Cardiac muscle cell (in vitro differentiated cells and primary cell): ENCODE data around the gene CENPA. TPM values are rescaled to one million over a fixed set of nuclear protein-coding genes. Genes with fewer than 3 reads are reported as not detected.
A peak's percentile ranks its signal among the peaks of the same experiment; 100 is the strongest.

Source experiments
- DNase-seq, 2 donors: peaks; one replicate each; pipeline versions ENCODE4 v3.0.0 to v3.0.0-alpha.2; 2010 to 2017; ENCODE audit warnings: low read depth in 1 of 2, low spot score in 1 of 2
- H3K27ac ChIP-seq: fragments of 200-600 bp; sonication (generic); 2 replicates; pipeline ENCODE4 v1.5.1; 2016
- H3K27me3 ChIP-seq: fragments of 200-600 bp; sonication (generic); 2 replicates; pipeline ENCODE4 v1.6.0; 2016; ENCODE audit warnings: control low read depth
- H3K36me3 ChIP-seq: fragments of 200-600 bp; sonication (generic); 2 replicates; pipeline ENCODE4 v1.5.1; 2016; ENCODE audit warnings: control low read depth
- H3K4me1 ChIP-seq: fragments of 200-600 bp; sonication (generic); 2 replicates; pipeline ENCODE4 v1.8.1; 2017; ENCODE audit warnings: low read depth, mild to moderate bottlenecking, mixed run types
- H3K4me3 ChIP-seq: fragments of 200-600 bp; sonication (generic); 2 replicates; pipeline ENCODE4 v1.5.1; 2016; ENCODE audit warnings: mild to moderate bottlenecking
- H3K9me3 ChIP-seq: fragments of 200-600 bp; sonication (generic); 2 replicates; pipeline ENCODE4 v1.5.1; 2017; ENCODE audit warnings: low read depth, mild to moderate bottlenecking, control low read depth
- CTCF ChIP-seq: IDR thresholded peaks from 2 replicates; pipeline ENCODE4 v1.5.1; 2012; ENCODE audit warnings: low read depth, mild to moderate bottlenecking, low read length
- polyA plus RNA-seq: library from polyadenylated mRNA; unstranded; fragments of >200 nt; fragmentation: Nextera tagmentation; extraction: Ambion mirVana; gene quantifications from 2 replicates; pipeline ENCODE4 v1.2.1, GENCODE V29; 2016
- total RNA-seq: library from RNA; depleted of rRNA; stranded (reverse); fragments of >200 nt; gene quantifications from 2 replicates; pipeline ENCODE4 v1.2.3, GENCODE V29; 2016

The CENPA gene
- total and polyA plus RNA-seq, 2 experiments from 2014 or later: 5.1 to 18.6 TPM

GRCh38 chr2:26764078-26764887 is 21.6 kb upstream of the CENPA start, which contains the start of gene SLC35F6:
TSS of gene SLC35F6 (plus strand) at chr2:26764284. CDS start at chr2:26764350, 66 bp downstream.
- no peak within 1 kb of the TSS for H3K27ac ChIP-seq
- peak; percentile 89 for DNase-seq
- H3K4me3 ChIP-seq: peak within 1 kb of the TSS; percentile 71
- H3K4me1 ChIP-seq: peaks cover 4% of the 10 kb centered on the region
- no peak for TF ChIP-seq CTCF
- no peaks in the 10 kb centered on the region for H3K9me3 ChIP-seq
- H3K27me3 ChIP-seq: no peaks in the 10 kb centered on the region
- no peaks in the 10 kb centered on the region for H3K36me3 ChIP-seq

- no peak for TF ChIP-seq CTCF
- Histone ChIP-seq H3K27me3 (no peaks in the 10 kb centered on the region), H3K27ac (no peak overlapping the region), H3K4me1 (peaks cover 4% of the 10 kb centered on the region), H3K36me3 (no peaks in the 10 kb centered on the region), H3K4me3 (peak overlapping the region; percentile 71), H3K9me3 (no peaks in the 10 kb centered on the region)
- DNase-seq: no peak
Measured at GRCh38 chr2:26764906-26765305, 20.9 kb upstream of the CENPA start.

GRCh38 chr2:26765475-26766200 is 20.2 kb upstream of the CENPA start:
- TF ChIP-seq CTCF: no peak
- no peaks in the 10 kb centered on the region for H3K9me3 ChIP-seq
- no peak for DNase-seq
- no peak overlapping the region for H3K27ac ChIP-seq
- no peak overlapping the region for H3K4me3 ChIP-seq
- peaks cover 4% of the 10 kb centered on the region for H3K4me1 ChIP-seq
- no peaks in the 10 kb centered on the region for H3K36me3 ChIP-seq
- H3K27me3 ChIP-seq: no peaks in the 10 kb centered on the region

GRCh38 chr2:26767129-26767528 is 18.7 kb upstream of the CENPA start:
- DNase-seq: peak in 1 of 2 donors; percentile 29
- TF ChIP-seq CTCF: no peak
- peaks cover 4% of the 10 kb centered on the region for H3K4me1 ChIP-seq
- H3K27me3 ChIP-seq: no peaks in the 10 kb centered on the region
- no peak overlapping the region for H3K4me3 ChIP-seq
- no peak overlapping the region for H3K27ac ChIP-seq
- no peaks in the 10 kb centered on the region for H3K9me3 ChIP-seq
- no peaks in the 10 kb centered on the region for H3K36me3 ChIP-seq

GRCh38 chr2:26767894-26768487 is 17.9 kb upstream of the CENPA start:
- TF ChIP-seq CTCF: no peak
- H3K4me1 ChIP-seq: peaks cover 4% of the 10 kb centered on the region
- no peaks in the 10 kb centered on the region for H3K9me3 ChIP-seq
- H3K4me3 ChIP-seq: no peak overlapping the region
- H3K27ac ChIP-seq: no peak overlapping the region
- H3K27me3 ChIP-seq: no peaks in the 10 kb centered on the region
- no peaks in the 10 kb centered on the region for H3K36me3 ChIP-seq
- no peak for DNase-seq
